ENCODE data around the gene SAMM50.
A peak's percentile ranks its signal among the peaks of the same experiment; 100 is the strongest.

The SAMM50 gene

GRCh38 chr22:43980996-43981395 is 25.8 kb downstream of the SAMM50 start:
- no peak for DNase-seq

GRCh38 chr22:43983808-43984207 is 28.6 kb downstream of the SAMM50 start:
- no peak for DNase-seq

GRCh38 chr22:43985532-43985931 is 30.3 kb downstream of the SAMM50 start:
- DNase-seq, result no peak

- DNase-seq, result no peak
Measured at GRCh38 chr22:43988116-43988820, 33.0 kb downstream of the SAMM50 start.

GRCh38 chr22:43988960-43989359 is 33.7 kb downstream of the SAMM50 start:
- no peak for DNase-seq

GRCh38 chr22:43990044-43990443 is 34.8 kb downstream of the SAMM50 start:
- DNase-seq, result peak; percentile 57

- no peak for DNase-seq
Measured at GRCh38 chr22:43991316-43992020, 36.2 kb downstream of the SAMM50 start.

- no peak for DNase-seq
Measured at GRCh38 chr22:43992331-43992821, 37.1 kb downstream of the SAMM50 start.

GRCh38 chr22:43993072-43993760 is 38.0 kb downstream of the SAMM50 start:
- peak; percentile 36 for DNase-seq

GRCh38 chr22:43994006-43994405 is 38.8 kb downstream of the SAMM50 start:
- DNase-seq, result no peak

- no peak for DNase-seq
Measured at GRCh38 chr22:43994416-43994815, 39.2 kb downstream of the SAMM50 start.

- DNase-seq, result no peak
Measured at GRCh38 chr22:43995057-43995685, 39.9 kb downstream of the SAMM50 start.

GRCh38 chr22:43995798-43996169 is 40.5 kb downstream of the SAMM50 start:
- DNase-seq, result no peak

- no peak for DNase-seq
Measured at GRCh38 chr22:43996170-43996980, 41.1 kb downstream of the SAMM50 start.

GRCh38 chr22:43996981-43997265 is 41.7 kb downstream of the SAMM50 start:
- DNase-seq, result no peak

- no peak for DNase-seq
Measured at GRCh38 chr22:43998679-43999264, 43.5 kb downstream of the SAMM50 start.

GRCh38 chr22:43999378-43999777 is 44.1 kb downstream of the SAMM50 start:
- DNase-seq, result no peak

- no peak for DNase-seq
Measured at GRCh38 chr22:44000123-44000522, 44.9 kb downstream of the SAMM50 start.

- DNase-seq, result no peak
Measured at GRCh38 chr22:44001521-44001920, 46.3 kb downstream of the SAMM50 start.

GRCh38 chr22:44002324-44002723 is 47.1 kb downstream of the SAMM50 start:
- no peak for DNase-seq

- DNase-seq, result no peak
Measured at GRCh38 chr22:44002997-44003396, 47.8 kb downstream of the SAMM50 start.

- DNase-seq, result no peak
Measured at GRCh38 chr22:44003405-44004103, 48.3 kb downstream of the SAMM50 start.
